Measurements from ENCODE around the gene DENND2C. TPM values are rescaled to one million over a fixed set of nuclear protein-coding genes. Genes with fewer than 3 reads are reported as not detected.

DENND2C gene
- total and polyA plus RNA-seq, 2 donors from 2014 or later = 0.88 to 2.5 TPM

DNA sequence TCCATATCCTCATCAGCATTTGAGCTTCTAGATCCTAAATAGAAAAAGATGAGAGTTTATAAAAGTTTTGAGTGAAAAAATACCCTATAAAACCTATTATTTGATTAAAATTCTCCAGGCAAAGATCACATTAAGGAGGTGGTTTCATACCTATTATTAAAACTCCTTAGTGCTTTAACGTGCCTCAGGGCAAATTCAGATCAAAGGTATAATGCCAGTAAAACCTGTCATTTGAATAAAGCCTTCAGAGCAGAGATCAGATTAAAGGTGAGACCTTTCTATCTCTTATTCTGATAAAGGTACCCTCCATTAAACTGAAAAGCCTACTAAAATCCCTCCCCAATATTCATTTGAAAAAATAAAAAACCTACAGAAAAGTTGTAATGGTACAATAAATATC lies 124.5 kb downstream of the DENND2C start:
- Histone ChIP-seq H3K4me3 (ENCODE audit: low read length in 3 of 3) (no peak overlapping the region), H3K4me1 (ENCODE audit: control insufficient read depth in 2 of 3, insufficient read depth in 2 of 3, low read depth in 1 of 3, low read length in 3 of 3) (no peaks in the 10 kb centered on the region), H3K9me3 (ENCODE audit: control insufficient read depth in 2 of 3, insufficient read depth in 1 of 3, low read length in 3 of 3) (no peaks in the 10 kb centered on the region), H3K27me3 (ENCODE audit: control insufficient read depth, insufficient read depth, low read length) (no peaks in the 10 kb centered on the region), H3K36me3 (ENCODE audit: control insufficient read depth in 2 of 3, insufficient read depth in 3 of 3, low read length in 3 of 3) (no peaks in the 10 kb centered on the region), H3K27ac (ENCODE audit: low read depth in 2 of 2, low read length in 2 of 2) (no peak overlapping the region), H3K9ac (ENCODE audit: low read length in 3 of 3) (no peak overlapping the region)
- intact Hi-C loops (cut with DNase I) = no loop called here
- TF ChIP-seq CTCF (IDR thresholded peaks at IDR 0.05; ENCODE audit: borderline replicate concordance, extremely low read depth, insufficient read depth) = no peak
- no peak for FAIRE-seq
- no peak for DNase-seq

DNA sequence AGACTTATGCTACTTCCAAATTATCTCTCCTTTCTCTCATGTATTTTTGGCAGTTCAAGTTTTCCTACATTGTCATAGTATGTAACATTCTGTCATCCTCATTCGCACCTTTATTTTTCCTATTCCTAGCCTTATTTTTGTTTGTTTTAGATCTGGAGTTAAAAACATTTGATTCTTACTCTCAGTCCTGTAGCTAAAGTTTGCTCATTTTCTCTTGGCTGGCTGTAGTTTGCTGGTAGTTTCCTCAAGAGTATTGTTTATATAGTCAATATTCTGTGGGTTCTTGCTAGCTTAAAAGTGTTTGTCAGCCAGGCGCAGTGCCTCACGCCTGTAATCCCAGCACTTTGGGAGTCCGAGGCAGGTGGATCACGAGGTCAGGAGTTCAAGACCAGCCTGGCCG lies 129.0 kb downstream of the DENND2C start:
- no peak overlapping the region for H3K9ac ChIP-seq (ENCODE audit: low read length in 3 of 3)
- no peak for DNase-seq

GRCh38 chr1:114540272-114540671 lies 129.6 kb downstream of the DENND2C start:
- Histone ChIP-seq H3K4me1 (ENCODE audit: control insufficient read depth in 2 of 3, insufficient read depth in 2 of 3, low read depth in 1 of 3, low read length in 3 of 3) (no peaks in the 10 kb centered on the region), H3K27ac (ENCODE audit: low read depth in 2 of 2, low read length in 2 of 2) (no peak overlapping the region), H3K9me3 (ENCODE audit: control insufficient read depth in 2 of 3, insufficient read depth in 1 of 3, low read length in 3 of 3) (no peaks in the 10 kb centered on the region), H3K36me3 (ENCODE audit: control insufficient read depth in 2 of 3, insufficient read depth in 3 of 3, low read length in 3 of 3) (no peaks in the 10 kb centered on the region), H3K9ac (ENCODE audit: low read length in 3 of 3) (no peak overlapping the region), H3K27me3 (ENCODE audit: control insufficient read depth, insufficient read depth, low read length) (no peaks in the 10 kb centered on the region), H3K4me3 (ENCODE audit: low read length in 3 of 3) (no peak overlapping the region)
- TF ChIP-seq CTCF (IDR thresholded peaks at IDR 0.05; ENCODE audit: borderline replicate concordance, extremely low read depth, insufficient read depth) = no peak
- intact Hi-C loops (cut with DNase I) = no loop called here
- FAIRE-seq = no peak
- no peak for DNase-seq

More for the DNA sequence above, 129.0 kb downstream of the DENND2C start:
- H3K36me3 ChIP-seq (ENCODE audit: control insufficient read depth in 2 of 3, insufficient read depth in 3 of 3, low read length in 3 of 3) = no peaks in the 10 kb centered on the region
- no peak overlapping the region for H3K27ac ChIP-seq (ENCODE audit: low read depth in 2 of 2, low read length in 2 of 2)
- no peak for FAIRE-seq
- TF ChIP-seq CTCF (IDR thresholded peaks at IDR 0.05; ENCODE audit: borderline replicate concordance, extremely low read depth, insufficient read depth) = no peak
- H3K27me3 ChIP-seq (ENCODE audit: control insufficient read depth, insufficient read depth, low read length) = no peaks in the 10 kb centered on the region
- no peaks in the 10 kb centered on the region for H3K9me3 ChIP-seq (ENCODE audit: control insufficient read depth in 2 of 3, insufficient read depth in 1 of 3, low read length in 3 of 3)
- H3K4me3 ChIP-seq (ENCODE audit: low read length in 3 of 3) = no peak overlapping the region
- intact Hi-C loops (cut with DNase I) = no loop called here
- no peaks in the 10 kb centered on the region for H3K4me1 ChIP-seq (ENCODE audit: control insufficient read depth in 2 of 3, insufficient read depth in 2 of 3, low read depth in 1 of 3, low read length in 3 of 3)

- Histone ChIP-seq H3K27ac (ENCODE audit: low read depth in 2 of 2, low read length in 2 of 2) (no peak overlapping the region), H3K9ac (ENCODE audit: low read length in 3 of 3) (no peak overlapping the region), H3K36me3 (ENCODE audit: control insufficient read depth in 2 of 3, insufficient read depth in 3 of 3, low read length in 3 of 3) (no peaks in the 10 kb centered on the region), H3K27me3 (ENCODE audit: control insufficient read depth, insufficient read depth, low read length) (no peaks in the 10 kb centered on the region), H3K4me1 (ENCODE audit: control insufficient read depth in 2 of 3, insufficient read depth in 2 of 3, low read depth in 1 of 3, low read length in 3 of 3) (no peaks in the 10 kb centered on the region), H3K4me3 (ENCODE audit: low read length in 3 of 3) (no peak overlapping the region), H3K9me3 (ENCODE audit: control insufficient read depth in 2 of 3, insufficient read depth in 1 of 3, low read length in 3 of 3) (no peaks in the 10 kb centered on the region)
- TF ChIP-seq CTCF (IDR thresholded peaks at IDR 0.05; ENCODE audit: borderline replicate concordance, extremely low read depth, insufficient read depth) = no peak
- FAIRE-seq = no peak
- no peak for DNase-seq
- intact Hi-C loops (cut with DNase I) = no loop called here
Measured at GRCh38 chr1:114536043-114536442, 133.8 kb downstream of the DENND2C start.
